Keratinocyte (primary cell): ENCODE measurements around the gene SKI. TPM values are rescaled to one million over a fixed set of nuclear protein-coding genes. Genes with fewer than 3 reads are reported as not detected.

ENCODE experiments used
- DNase-seq: peaks from one replicate; pipeline ENCODE4 v3.0.0-alpha.2; 2011; ENCODE audit warnings: low read depth, missing footprints, low spot score
- FAIRE-seq: peaks from 2 replicates; lab custom pipeline; 2011; peaks lifted over from hg19 to GRCh38; lab: Jason Lieb, UNC
- H2AFZ ChIP-seq: 2 replicates; pipeline ENCODE4 v1.6.0; 2012; ENCODE audit warnings: low read length, control low read depth, inconsistent platforms; ENCODE audit not compliant: control insufficient read depth
- H3K27ac ChIP-seq: 2 replicates; pipeline ENCODE4 v1.5.1; 2011; ENCODE audit warnings: low read length; ENCODE audit not compliant: control insufficient read depth, insufficient read depth
- H3K27me3 ChIP-seq: 3 replicates; pipeline ENCODE4 v1.6.0; 2011; ENCODE audit warnings: low read length; ENCODE audit not compliant: control insufficient read depth, insufficient read depth; ENCODE audit errors: extremely low read depth
- H3K36me3 ChIP-seq, 2 experiments: 2 replicates in 1 of 2; 3 replicates in 1 of 2; pipeline ENCODE4 v1.5.1; 2011; ENCODE audit warnings: low read length in 2 of 2, mild to moderate bottlenecking in 1 of 2; ENCODE audit not compliant: control insufficient read depth in 2 of 2, insufficient read depth in 2 of 2; ENCODE audit errors: extremely low read depth in 1 of 2
- H3K4me1 ChIP-seq: 3 replicates; pipeline ENCODE4 v1.5.1; 2011; ENCODE audit warnings: low read length; ENCODE audit not compliant: control insufficient read depth, insufficient read depth; ENCODE audit errors: extremely low read depth
- H3K4me2 ChIP-seq: 3 replicates; pipeline ENCODE4 v1.6.0; 2011; ENCODE audit warnings: low read depth, low read length; ENCODE audit not compliant: control insufficient read depth, insufficient read depth; ENCODE audit errors: extremely low read depth
- H3K4me3 ChIP-seq, 3 experiments: fragments of 200-600 bp in 1 of 3; sonication (generic) in 1 of 3; 2 replicates in 2 of 3; 3 replicates in 1 of 3; pipeline ENCODE4 v1.5.1; 2011 to 2016; ENCODE audit warnings: low read length in 3 of 3, mild to moderate bottlenecking in 3 of 3, control low read depth in 2 of 3, inconsistent platforms in 1 of 3, low read depth in 1 of 3, mixed read lengths in 1 of 3, mixed run types in 1 of 3, moderate library complexity in 1 of 3; ENCODE audit not compliant: control insufficient read depth in 2 of 3, insufficient read depth in 2 of 3; ENCODE audit errors: extremely low read depth in 1 of 3
- H3K79me2 ChIP-seq: 2 replicates; pipeline ENCODE4 v1.6.0; 2012; ENCODE audit warnings: low read length; ENCODE audit not compliant: control insufficient read depth, insufficient read depth
- H3K9ac ChIP-seq: 3 replicates; pipeline ENCODE4 v1.6.0; 2011; ENCODE audit warnings: low read length; ENCODE audit not compliant: control insufficient read depth, insufficient read depth; ENCODE audit errors: extremely low read depth
- H3K9me1 ChIP-seq: 3 replicates; pipeline ENCODE4 v1.6.0; 2011; ENCODE audit warnings: low read length; ENCODE audit not compliant: control insufficient read depth, insufficient read depth; ENCODE audit errors: extremely low read depth
- H3K9me3 ChIP-seq: 2 replicates; pipeline ENCODE4 v1.5.1; 2012; ENCODE audit warnings: low read depth, low read length; ENCODE audit not compliant: control insufficient read depth
- H4K20me1 ChIP-seq: 3 replicates; pipeline ENCODE4 v1.6.0; 2011; ENCODE audit warnings: low read length; ENCODE audit not compliant: control insufficient read depth, insufficient read depth; ENCODE audit errors: extremely low read depth
- EZH2 ChIP-seq: IDR thresholded peaks from one replicate; pipeline ENCODE4 v1.6.1; 2012; ENCODE audit warnings: inconsistent platforms, mild to moderate bottlenecking, low read length, moderate library complexity
- dilution Hi-C: fragments of 300-500 bp; cut with MboI; formaldehyde crosslinking; loops from one replicate; pipeline ENCODE4 v1.7.0; 2020; ENCODE audit warnings: low sequenced_read_pairs; ENCODE audit not compliant: extremely low pct_ligation_motif_present
- polyA plus RNA-seq, 5 experiments: library from polyadenylated mRNA; depleted of rRNA in 3 of 5; stranded (reverse) in 3 of 5; stranded (forward) in 1 of 5; unstranded in 1 of 5; fragments of >200 nt; gene quantifications; 1 replicate in 1 of 5; 2 replicates in 3 of 5; 3 replicates in 1 of 5; pipeline versions ENCODE4 v1.2.1 to v1.2.3, GENCODE V29; 2011 to 2012; ENCODE audit warnings: missing spikeins in 2 of 5, low read depth in 1 of 5, low replicate concordance in 1 of 5
- TF ChIP-seq, protein P1 (sequence below), 3 experiments: IDR thresholded peaks in 1 of 3; conservative IDR thresholded peaks in 1 of 3; optimal IDR thresholded peaks in 1 of 3; 2 replicates in 2 of 3; 3 replicates in 1 of 3; pipeline versions ENCODE3 to v1.5.1; 2011; ENCODE audit warnings: low read length in 3 of 3, mild to moderate bottlenecking in 3 of 3, moderate library complexity in 2 of 3, control low read depth in 1 of 3, inconsistent platforms in 1 of 3; ENCODE audit not compliant: insufficient read depth in 2 of 3; ENCODE audit errors: extremely low read depth in 1 of 3

The SKI gene
- polyA plus RNA-seq, 1 donor (not counting 4 experiments of a cell fraction or from before 2014, with no cell fraction given) = 4.8 TPM

DNA sequence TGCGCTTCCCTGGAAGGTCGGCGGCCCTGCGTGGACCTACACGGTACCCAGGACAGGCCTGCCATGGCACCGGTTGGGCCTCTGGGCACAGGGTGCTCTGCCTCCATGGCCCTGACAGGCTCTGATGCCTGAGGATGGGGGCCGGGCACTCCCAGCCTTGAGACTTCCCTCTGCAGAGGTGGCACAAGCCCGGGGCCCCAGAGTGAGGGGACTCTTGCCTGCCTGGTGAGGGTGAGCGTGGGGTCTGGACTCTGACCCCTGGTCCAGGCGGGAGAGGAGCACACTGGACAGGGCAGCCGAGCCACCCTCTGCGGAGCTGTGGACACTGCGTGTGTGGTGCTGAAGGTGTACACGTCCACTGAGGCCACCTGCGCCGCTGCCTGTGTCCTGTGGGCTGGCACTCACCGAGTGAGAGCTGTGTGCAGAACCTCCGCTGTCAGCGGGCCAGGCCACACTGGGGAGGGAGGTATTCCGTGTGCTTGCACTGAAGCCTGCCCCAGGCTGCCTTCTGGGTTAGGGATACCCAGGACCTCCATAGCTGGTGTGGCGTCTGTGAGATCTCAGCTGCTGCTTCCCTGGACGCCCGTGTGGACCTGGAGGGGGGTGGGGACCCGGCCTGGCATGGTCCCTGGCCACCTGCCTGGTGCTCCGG lies 10.4 kb downstream of the SKI start:
- no peak for DNase-seq
- TF ChIP-seq EZH2 = no peak
- TF ChIP-seq, protein P1, sequence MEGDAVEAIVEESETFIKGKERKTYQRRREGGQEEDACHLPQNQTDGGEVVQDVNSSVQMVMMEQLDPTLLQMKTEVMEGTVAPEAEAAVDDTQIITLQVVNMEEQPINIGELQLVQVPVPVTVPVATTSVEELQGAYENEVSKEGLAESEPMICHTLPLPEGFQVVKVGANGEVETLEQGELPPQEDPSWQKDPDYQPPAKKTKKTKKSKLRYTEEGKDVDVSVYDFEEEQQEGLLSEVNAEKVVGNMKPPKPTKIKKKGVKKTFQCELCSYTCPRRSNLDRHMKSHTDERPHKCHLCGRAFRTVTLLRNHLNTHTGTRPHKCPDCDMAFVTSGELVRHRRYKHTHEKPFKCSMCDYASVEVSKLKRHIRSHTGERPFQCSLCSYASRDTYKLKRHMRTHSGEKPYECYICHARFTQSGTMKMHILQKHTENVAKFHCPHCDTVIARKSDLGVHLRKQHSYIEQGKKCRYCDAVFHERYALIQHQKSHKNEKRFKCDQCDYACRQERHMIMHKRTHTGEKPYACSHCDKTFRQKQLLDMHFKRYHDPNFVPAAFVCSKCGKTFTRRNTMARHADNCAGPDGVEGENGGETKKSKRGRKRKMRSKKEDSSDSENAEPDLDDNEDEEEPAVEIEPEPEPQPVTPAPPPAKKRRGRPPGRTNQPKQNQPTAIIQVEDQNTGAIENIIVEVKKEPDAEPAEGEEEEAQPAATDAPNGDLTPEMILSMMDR (optimal IDR thresholded peaks at IDR 0.05 in 1 of 3, IDR thresholded peaks at IDR 0.05 in 1 of 3, conservative IDR thresholded peaks at IDR 0.05 in 1 of 3; ENCODE audit: extremely low read depth in 1 of 3, insufficient read depth in 2 of 3, low read length in 3 of 3) = no peak
- Histone ChIP-seq H3K79me2 (peaks cover 99% of the 10 kb centered on the region), H3K27ac (no peak overlapping the region), H3K4me3 (no peak overlapping the region), H3K36me3 (peaks cover 4 to 15% of the 10 kb centered on the region in 2 experiments), H3K9me3 (no peaks in the 10 kb centered on the region), H4K20me1 (peaks cover 50% of the 10 kb centered on the region), H3K4me1 (peaks cover 29% of the 10 kb centered on the region), H3K27me3 (no peaks in the 10 kb centered on the region), H3K4me2 (no peak overlapping the region), H3K9ac (no peak overlapping the region), H2AFZ (no peak overlapping the region), H3K9me1 (peaks cover 5% of the 10 kb centered on the region)
- no peak for FAIRE-seq
- dilution Hi-C loops = no loop called here

DNA sequence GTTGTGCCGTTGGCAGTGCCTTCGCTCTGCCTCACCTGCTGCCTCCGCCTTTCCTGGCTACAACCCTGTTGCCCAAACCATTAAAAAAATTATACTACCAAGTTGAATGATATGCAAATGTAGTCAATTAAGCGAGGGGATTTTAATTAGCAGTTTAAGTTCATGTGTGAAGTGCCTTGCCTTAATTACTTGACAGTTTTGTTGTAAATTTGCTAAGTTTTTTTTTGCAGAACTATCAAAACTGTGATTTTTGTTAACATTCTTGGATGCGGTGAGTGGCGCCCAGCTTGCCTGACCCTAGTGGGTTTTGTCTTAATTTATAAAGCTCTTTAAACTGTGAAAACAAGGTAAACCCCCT lies 10.9 kb downstream of the SKI start:
- peaks cover 48% of the 10 kb centered on the region for H4K20me1 ChIP-seq
- no peak overlapping the region for H2AFZ ChIP-seq
- no peaks in the 10 kb centered on the region for H3K27me3 ChIP-seq
- no peak overlapping the region for H3K27ac ChIP-seq
- TF ChIP-seq, protein P1 (optimal IDR thresholded peaks at IDR 0.05 in 1 of 3, IDR thresholded peaks at IDR 0.05 in 1 of 3, conservative IDR thresholded peaks at IDR 0.05 in 1 of 3; ENCODE audit: extremely low read depth in 1 of 3, insufficient read depth in 2 of 3, low read length in 3 of 3) = no peak
- TF ChIP-seq EZH2 = no peak
- H3K9me1 ChIP-seq = peaks cover 5% of the 10 kb centered on the region
- FAIRE-seq (no peak), DNase-seq (no peak)
- H3K9me3 ChIP-seq = no peaks in the 10 kb centered on the region
- no peak overlapping the region for H3K4me3 ChIP-seq
- H3K4me1 ChIP-seq = peaks cover 24% of the 10 kb centered on the region
- H3K4me2 ChIP-seq = peak overlapping the region; percentile 10
- peaks cover 4 to 15% of the 10 kb centered on the region in 2 experiments for H3K36me3 ChIP-seq
- H3K9ac ChIP-seq = no peak overlapping the region
- dilution Hi-C loops = no loop called here
- H3K79me2 ChIP-seq = peaks cover 99% of the 10 kb centered on the region
